GM12892 (cell line): Measurements from ENCODE around the gene CDKN1B.

Source experiments
- POLR2A ChIP-seq: IDR thresholded peaks from 2 replicates; pipeline ENCODE4 v1.6.1; 2011; ENCODE audit warnings: low read depth, low read length, control low read depth
- POLR2AphosphoS5 ChIP-seq: IDR thresholded peaks from 2 replicates; pipeline ENCODE4 v1.6.1; 2011; ENCODE audit warnings: low read depth, low read length, control low read depth
- TAF1 ChIP-seq: IDR thresholded peaks from 2 replicates; pipeline ENCODE4 v1.6.1; 2011; ENCODE audit warnings: low read depth, mild to moderate bottlenecking, control low read depth, low read length, borderline replicate concordance

- TF ChIP-seq POLR2AphosphoS5 (no peak), POLR2A (no peak), TAF1 (no peak)
These were observed 43.9 kb upstream of the CDKN1B start for GRCh38 chr12:12673296-12673695.
